ENCODE data around the gene LSS. TPM values are rescaled to one million over a fixed set of nuclear protein-coding genes. Genes with fewer than 3 reads are reported as not detected.
"Not testable (repeated sequence)": the region's sequence is repeated elsewhere in the genome, so short reads cannot be mapped to it uniquely, and the experiment has no call there.

The LSS gene
- total RNA-seq, 1 donor from 2014 or later, result 30.5 TPM

GRCh38 chr21:46190491-46191131 is 38.0 kb downstream of the LSS start:
- H3K4me3 Mint-ChIP-seq (ENCODE audit: low read depth), result no peak overlapping the region
- intact Hi-C loops (cut with micrococcal nuclease), result no loop called here
- no peak for DNase-seq (ENCODE audit: low spot score)
- H3K27ac Mint-ChIP-seq, result no peak overlapping the region
- H3K36me3 Mint-ChIP-seq (ENCODE audit: low read depth), result peaks cover 20% of the 10 kb centered on the region
- H3K9me3 Mint-ChIP-seq, result no peaks in the 10 kb centered on the region
- no peaks in the 10 kb centered on the region for H3K27me3 Mint-ChIP-seq (ENCODE audit: low read depth)
- H3K4me1 Mint-ChIP-seq (ENCODE audit: low read depth), result peaks cover 2% of the 10 kb centered on the region

- intact Hi-C loops (cut with micrococcal nuclease), result loop anchor here (5.0 kb wide), 1 partner anchor 37 kb away; the partner anchor contains the start of gene LSS
- H3K4me3 Mint-ChIP-seq (ENCODE audit: low read depth), result no peak overlapping the region
- H3K27ac Mint-ChIP-seq, result no peak overlapping the region
- H3K4me1 Mint-ChIP-seq (ENCODE audit: low read depth), result peaks cover 4% of the 10 kb centered on the region
- H3K36me3 Mint-ChIP-seq (ENCODE audit: low read depth), result peaks cover 14% of the 10 kb centered on the region
- no peak for DNase-seq (ENCODE audit: low spot score)
- H3K27me3 Mint-ChIP-seq (ENCODE audit: low read depth), result no peaks in the 10 kb centered on the region
- H3K9me3 Mint-ChIP-seq, result no peaks in the 10 kb centered on the region
Measured at GRCh38 chr21:46189959-46190490, 38.5 kb downstream of the LSS start.

- intact Hi-C loops (cut with micrococcal nuclease), result loop anchor here (5.0 kb wide), 1 partner anchor 38 kb away; the partner anchor contains the start of gene LSS
- Mint-ChIP-seq H3K4me1 (ENCODE audit: low read depth) (peaks cover 7% of the 10 kb centered on the region), H3K9me3 (no peaks in the 10 kb centered on the region), H3K36me3 (ENCODE audit: low read depth) (peaks cover 11% of the 10 kb centered on the region), H3K27ac (no peak overlapping the region), H3K4me3 (ENCODE audit: low read depth) (no peak overlapping the region), H3K27me3 (ENCODE audit: low read depth) (no peaks in the 10 kb centered on the region)
- DNase-seq (ENCODE audit: low spot score), result no peak
Measured at GRCh38 chr21:46189213-46189958, 39.2 kb downstream of the LSS start.

GRCh38 chr21:46188226-46189212 is 40.1 kb downstream of the LSS start:
- Mint-ChIP-seq H3K36me3 (ENCODE audit: low read depth) (peaks cover 3% of the 10 kb centered on the region), H3K4me1 (ENCODE audit: low read depth) (peaks cover 7% of the 10 kb centered on the region), H3K9me3 (no peaks in the 10 kb centered on the region), H3K27ac (no peak overlapping the region), H3K27me3 (ENCODE audit: low read depth) (no peaks in the 10 kb centered on the region), H3K4me3 (ENCODE audit: low read depth) (no peak overlapping the region)
- no peak for DNase-seq (ENCODE audit: low spot score)
- intact Hi-C loops (cut with micrococcal nuclease), result loop anchor here (5.0 kb wide), 1 partner anchor 39 kb away; the partner anchor contains the start of gene LSS

- Mint-ChIP-seq H3K4me1 (ENCODE audit: low read depth) (peaks cover 7% of the 10 kb centered on the region), H3K4me3 (ENCODE audit: low read depth) (no peak overlapping the region), H3K36me3 (ENCODE audit: low read depth) (no peaks in the 10 kb centered on the region), H3K27ac (no peak overlapping the region), H3K9me3 (no peaks in the 10 kb centered on the region), H3K27me3 (ENCODE audit: low read depth) (no peaks in the 10 kb centered on the region)
- no peak for DNase-seq (ENCODE audit: low spot score)
- intact Hi-C loops (cut with micrococcal nuclease), result loop anchor here (5.0 kb wide), 1 partner anchor 39 kb away; the partner anchor contains the start of gene LSS
Measured at GRCh38 chr21:46187814-46188213, 40.8 kb downstream of the LSS start.

GRCh38 chr21:46187261-46187660 is 41.3 kb downstream of the LSS start:
- no peak overlapping the region for H3K27ac Mint-ChIP-seq
- no peak for DNase-seq (ENCODE audit: low spot score)
- H3K4me3 Mint-ChIP-seq (ENCODE audit: low read depth), result no peak overlapping the region
- H3K27me3 Mint-ChIP-seq (ENCODE audit: low read depth), result no peaks in the 10 kb centered on the region
- peaks cover 7% of the 10 kb centered on the region for H3K4me1 Mint-ChIP-seq (ENCODE audit: low read depth)
- no peaks in the 10 kb centered on the region for H3K9me3 Mint-ChIP-seq
- intact Hi-C loops (cut with micrococcal nuclease), result loop anchor here (5.0 kb wide), 1 partner anchor 40 kb away; the partner anchor contains the start of gene LSS
- H3K36me3 Mint-ChIP-seq (ENCODE audit: low read depth), result no peaks in the 10 kb centered on the region

GRCh38 chr21:46185716-46186115 is 42.9 kb downstream of the LSS start:
- intact Hi-C loops (cut with micrococcal nuclease), result loop anchor here (2.0 to 5.0 kb wide), 2 partner anchors 42 to 43 kb away; partner anchors contain the start of gene LSS
- no peak for DNase-seq (ENCODE audit: low spot score)
- H3K9me3 Mint-ChIP-seq, result no peaks in the 10 kb centered on the region
- H3K27me3 Mint-ChIP-seq (ENCODE audit: low read depth), result no peaks in the 10 kb centered on the region
- peaks cover 7% of the 10 kb centered on the region for H3K4me1 Mint-ChIP-seq (ENCODE audit: low read depth)
- H3K36me3 Mint-ChIP-seq (ENCODE audit: low read depth), result no peaks in the 10 kb centered on the region
- peak overlapping the region; percentile 86 for H3K4me3 Mint-ChIP-seq (ENCODE audit: low read depth)
- no peak overlapping the region for H3K27ac Mint-ChIP-seq

GRCh38 chr21:46184625-46185555 is 43.7 kb downstream of the LSS start:
- intact Hi-C loops (cut with micrococcal nuclease), result loop anchor here (2.0 to 5.0 kb wide), 3 partner anchors 42 to 1368 kb away; partner anchors contain the start of genes LSS and SUMO3
- peak; percentile 78 for DNase-seq (ENCODE audit: low spot score)
- peak overlapping the region; percentile 90 for H3K27ac Mint-ChIP-seq
- peaks cover 7% of the 10 kb centered on the region for H3K4me1 Mint-ChIP-seq (ENCODE audit: low read depth)
- H3K9me3 Mint-ChIP-seq, result no peaks in the 10 kb centered on the region
- peak overlapping the region; percentile 86 for H3K4me3 Mint-ChIP-seq (ENCODE audit: low read depth)
- no peaks in the 10 kb centered on the region for H3K36me3 Mint-ChIP-seq (ENCODE audit: low read depth)
- H3K27me3 Mint-ChIP-seq (ENCODE audit: low read depth), result no peaks in the 10 kb centered on the region

- DNase-seq (ENCODE audit: low spot score), result no peak
- Mint-ChIP-seq H3K27me3 (ENCODE audit: low read depth) (no peaks in the 10 kb centered on the region), H3K27ac (peak within 1 kb of the TSS; percentile 90), H3K36me3 (ENCODE audit: low read depth) (no peaks in the 10 kb centered on the region), H3K4me3 (ENCODE audit: low read depth) (peak within 1 kb of the TSS; percentile 86), H3K9me3 (no peaks in the 10 kb centered on the region), H3K4me1 (ENCODE audit: low read depth) (peaks cover 7% of the 10 kb centered on the region)
- intact Hi-C loops (cut with micrococcal nuclease), result loop anchor here (2.0 to 5.0 kb wide), 2 partner anchors 41 to 1367 kb away; partner anchors contain the start of gene SUMO3
Measured at GRCh38 chr21:46183910-46184624, 44.5 kb downstream of the LSS start, which contains the start of gene SPATC1L. SPATC1L (minus strand) TSS chr21:46184459; CDS start chr21:46182816, 1,643 bp downstream.

GRCh38 chr21:46183337-46183909 is 45.2 kb downstream of the LSS start:
- Mint-ChIP-seq H3K4me3 (ENCODE audit: low read depth) (peak overlapping the region; percentile 74), H3K27ac (peak overlapping the region; percentile 63)
- not testable (repeated sequence) for H3K4me1 Mint-ChIP-seq (ENCODE audit: low read depth); H3K36me3 Mint-ChIP-seq (ENCODE audit: low read depth); DNase-seq (ENCODE audit: low spot score); H3K9me3 Mint-ChIP-seq; H3K27me3 Mint-ChIP-seq (ENCODE audit: low read depth)
- intact Hi-C loops (cut with micrococcal nuclease), result loop anchor here (5.0 kb wide), 1 partner anchor 1366 kb away; the partner anchor contains the start of gene SUMO3

Measured in activated T-helper 2 cell treated with anti-CD3 and anti-CD28 coated beads, Interferon-gamma antibody, Interleukin-2, Interleukin-4, amounts not matched to agents 10 μg/mL and 5 μg/mL and 100 μg/mL, durations not matched to agents 14 hours and 24 hours and 36 hours (primary cell).